HG02852 (cell line): ENCODE measurements around the gene BSND.

ENCODE experiments used
- ATAC-seq: cut with Tn5 transposase; IDR thresholded peaks from one replicate; pipeline ENCODE4 v1.9.1; 2021; ENCODE audit warnings: mild to moderate bottlenecking, moderate library complexity; ENCODE audit not compliant: unreplicated experiment

Gene BSND

GRCh38 chr1:54975356-54976108 lies 23.2 kb upstream of the BSND start:
- no peak for ATAC-seq

DNA sequence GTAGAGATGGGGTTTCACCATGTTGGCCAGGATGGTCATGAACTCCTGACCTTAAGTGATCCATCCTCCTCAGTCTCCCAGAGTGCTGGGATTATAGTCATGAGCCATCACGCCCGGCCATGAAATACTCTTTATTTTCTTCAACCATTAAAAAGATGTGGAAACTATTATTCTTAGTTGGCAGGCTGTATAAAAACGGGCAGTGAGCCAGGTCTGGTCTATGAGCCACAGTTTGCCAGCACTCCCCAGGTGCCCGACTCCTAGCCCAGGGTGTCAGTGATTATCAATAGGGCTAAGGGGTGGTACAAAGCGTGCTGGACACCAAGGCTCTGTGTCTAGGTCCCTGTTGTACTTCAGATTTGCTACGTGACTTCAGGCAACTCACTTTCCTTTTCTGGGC lies 22.0 kb upstream of the BSND start:
- no peak for ATAC-seq

DNA sequence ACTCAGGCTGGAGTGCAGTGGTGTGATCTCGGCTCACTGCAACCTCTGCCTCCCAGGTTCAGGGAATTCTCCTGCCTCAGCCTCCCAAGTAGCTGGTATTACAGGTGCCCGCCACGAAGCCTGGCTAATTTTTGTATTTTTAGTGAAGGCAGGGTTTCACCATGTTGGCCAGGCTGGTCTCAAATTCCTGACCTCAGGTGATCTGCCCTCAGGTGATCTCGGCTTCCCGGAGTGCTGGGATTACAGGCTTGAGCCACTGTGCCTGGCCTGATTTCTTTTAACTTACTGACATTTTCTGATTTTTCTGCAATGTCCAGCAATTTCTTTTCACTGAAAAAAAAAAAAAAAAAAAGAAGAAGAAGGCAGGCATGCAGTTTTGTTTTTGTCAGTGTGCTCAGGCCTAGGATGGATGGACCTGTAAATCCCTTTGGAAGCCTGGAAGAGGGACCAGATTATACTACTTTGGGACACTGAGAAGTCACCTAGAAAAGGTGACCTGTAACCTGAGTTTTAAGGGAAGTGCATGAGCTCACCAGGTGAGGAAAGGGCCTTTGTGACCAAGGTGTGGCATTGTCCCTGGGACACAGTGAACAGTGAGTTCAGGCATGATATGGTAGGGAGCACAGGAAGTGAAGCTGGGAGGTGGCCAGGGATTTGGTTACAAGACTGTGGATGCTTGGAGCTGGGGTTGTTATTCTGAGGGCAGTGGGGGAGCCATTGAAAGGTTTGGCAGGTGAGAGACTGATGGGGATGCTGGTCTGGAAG lies 21.0 kb upstream of the BSND start:
- ATAC-seq, result no peak

GRCh38 chr1:54978528-54979326 lies 20.0 kb upstream of the BSND start:
- ATAC-seq, result no peak

- no peak for ATAC-seq
Observed at GRCh38 chr1:54979327-54979891, 19.3 kb upstream of the BSND start.

GRCh38 chr1:54980046-54980527 lies 18.6 kb upstream of the BSND start:
- no peak for ATAC-seq

- no peak for ATAC-seq
Observed at GRCh38 chr1:54980528-54981241, 18.0 kb upstream of the BSND start, which contains the start of gene TMEM61. TMEM61 (plus strand) TSS chr1:54980628; CDS start chr1:54981066, 438 bp downstream.

DNA sequence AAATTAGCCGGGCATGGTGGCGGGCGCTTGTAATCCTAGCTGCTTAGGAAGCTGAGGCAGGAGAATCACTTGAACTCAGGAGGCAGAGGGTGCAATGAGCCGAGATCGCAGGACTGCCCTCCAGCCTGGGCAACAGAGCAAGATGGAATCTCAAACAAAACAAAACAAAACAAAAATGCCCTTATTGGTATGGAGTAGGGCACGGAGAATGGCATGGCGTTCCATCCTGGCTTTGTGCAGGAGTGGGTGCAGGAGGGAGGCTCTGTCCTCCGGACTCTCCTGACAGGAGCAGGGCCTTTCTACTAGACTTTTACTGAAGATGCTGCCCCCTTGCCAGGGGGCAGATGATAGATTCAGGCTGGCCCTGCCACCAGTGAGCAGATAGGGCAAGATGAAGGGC lies 17.3 kb upstream of the BSND start:
- ATAC-seq, result no peak

DNA sequence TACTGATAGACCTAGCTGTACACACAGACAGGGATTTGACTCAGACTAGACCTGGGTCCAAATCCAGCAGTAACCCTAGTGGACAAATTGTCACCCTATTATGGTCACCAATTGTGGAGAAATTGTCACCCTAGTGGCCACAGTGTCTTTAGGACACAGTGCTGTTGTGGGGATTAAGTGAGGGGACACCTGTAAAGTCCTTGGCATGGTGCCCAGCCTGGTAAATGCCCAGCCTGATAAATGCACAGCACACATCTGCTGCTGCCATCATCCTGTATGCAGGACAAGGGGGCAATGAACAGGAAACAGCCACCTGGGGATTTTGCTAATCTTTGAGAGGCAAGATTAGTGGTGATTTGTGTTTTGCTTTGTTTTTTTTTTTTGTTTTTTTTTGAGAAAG lies 16.0 kb upstream of the BSND start:
- ATAC-seq, result no peak

DNA sequence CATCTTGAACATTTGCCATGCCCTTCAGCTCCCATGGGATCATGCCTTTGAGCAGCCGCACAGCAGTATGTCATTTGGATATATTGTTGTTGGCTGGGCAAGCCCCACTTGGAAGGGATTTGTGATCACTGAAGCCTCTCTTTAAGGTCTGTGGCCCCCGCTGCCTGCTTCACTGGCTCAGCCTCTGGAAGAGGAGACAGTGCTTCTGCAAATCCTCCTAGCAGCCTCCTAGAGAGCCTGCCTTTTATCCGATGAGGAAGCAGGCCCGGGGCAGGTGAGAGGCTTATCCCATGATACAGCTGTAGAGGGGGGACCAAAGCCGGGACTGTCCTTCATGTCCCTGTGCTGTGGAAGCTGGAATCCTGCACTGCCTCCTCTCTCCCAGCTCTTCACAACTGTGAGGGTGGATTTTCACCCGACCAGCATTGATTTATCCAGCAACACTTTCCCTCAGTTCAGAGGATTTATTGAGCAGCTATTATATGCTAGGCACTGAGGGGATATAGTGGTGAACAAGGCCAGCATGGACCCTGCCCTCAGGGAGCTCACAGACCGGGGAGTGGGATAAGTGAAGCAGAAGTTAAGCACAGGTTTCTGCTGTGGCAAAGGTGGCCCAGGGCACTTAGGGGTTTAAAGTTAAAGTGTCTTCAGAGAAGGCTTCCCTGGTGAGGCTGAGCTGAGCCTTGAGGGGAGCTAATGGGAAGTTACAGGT lies 14.4 kb upstream of the BSND start:
- ATAC-seq, result no peak

- no peak for ATAC-seq
Observed at GRCh38 chr1:54985556-54985955, 13.2 kb upstream of the BSND start.

GRCh38 chr1:54986025-54986424 lies 12.7 kb upstream of the BSND start:
- ATAC-seq, result no peak

DNA sequence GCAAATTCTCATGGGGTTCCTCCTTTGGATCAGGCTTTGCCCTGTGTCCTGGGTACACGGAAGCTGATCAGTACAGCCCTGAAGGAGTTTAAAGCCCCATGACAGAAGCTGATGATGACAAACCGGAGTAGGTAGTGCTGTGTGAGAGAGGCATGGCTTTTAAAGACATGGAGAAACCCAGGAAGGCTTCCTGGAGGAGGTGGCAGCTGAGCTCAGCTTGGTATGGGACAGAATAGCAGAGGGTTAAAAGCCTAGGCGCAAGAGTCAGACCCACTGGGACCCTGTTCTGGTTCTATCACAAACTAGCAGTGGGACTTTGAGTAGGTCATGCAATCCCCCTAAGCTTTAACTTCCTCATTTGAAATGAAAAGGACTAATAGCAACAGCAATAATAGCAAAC lies 12.2 kb upstream of the BSND start:
- ATAC-seq, result no peak

- no peak for ATAC-seq
Observed at GRCh38 chr1:54987427-54987826, 11.3 kb upstream of the BSND start.

DNA sequence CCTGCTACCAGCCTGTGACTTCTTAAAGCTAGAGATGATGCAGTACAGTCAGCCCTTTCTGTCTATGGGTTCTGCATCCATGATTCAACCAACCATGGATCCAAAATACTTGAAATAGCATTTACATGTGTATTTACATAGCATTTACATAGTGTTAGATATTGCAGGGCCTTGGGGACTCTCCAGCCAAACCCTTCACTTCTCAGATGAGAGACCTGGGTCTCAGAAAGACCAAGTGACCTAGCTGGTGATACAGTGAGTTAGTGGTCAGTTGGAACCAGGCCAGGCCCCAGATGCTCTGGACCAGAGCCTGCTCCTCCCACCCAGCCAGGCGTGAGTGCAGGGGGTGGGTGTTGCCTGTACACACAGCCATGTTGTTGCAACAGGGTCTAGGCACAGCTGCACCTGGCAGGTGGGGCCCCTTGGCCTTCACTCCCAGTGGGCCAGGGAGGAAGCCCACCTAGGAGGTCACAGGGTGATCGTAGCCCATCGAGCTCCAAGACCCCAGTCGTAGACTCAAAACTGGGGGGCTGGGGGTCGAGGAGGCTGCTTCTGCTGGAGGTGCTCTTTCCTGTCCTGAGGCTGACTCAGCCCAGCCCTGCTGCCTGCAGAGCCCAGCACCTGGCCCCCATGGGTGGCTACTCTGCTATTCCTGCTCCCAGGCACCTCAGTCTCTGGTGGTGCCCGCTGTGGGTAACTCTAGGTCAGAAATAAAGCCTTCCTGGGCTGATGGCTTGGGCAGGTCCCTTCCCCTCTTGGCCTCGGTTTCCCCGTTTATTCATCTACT lies 10.6 kb upstream of the BSND start:
- no peak for ATAC-seq

DNA sequence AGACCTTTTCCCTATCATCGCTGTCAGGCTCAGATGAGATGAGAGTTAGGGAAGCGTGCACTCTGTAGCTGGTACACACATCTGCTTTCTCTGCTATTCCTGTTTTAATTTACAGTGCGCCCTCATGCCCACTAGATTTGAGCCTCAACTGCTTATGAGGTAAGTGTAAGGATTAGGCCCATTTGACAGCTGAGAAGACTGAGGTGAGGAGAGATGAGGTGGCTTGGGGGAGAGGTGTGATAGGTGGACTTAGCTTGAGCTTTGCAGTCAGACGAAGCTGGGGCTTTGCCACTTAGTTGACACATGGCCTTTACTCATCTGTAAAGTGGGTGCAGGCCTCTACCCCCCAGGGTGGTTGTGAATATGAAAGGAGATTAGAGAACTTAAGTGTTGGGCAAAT lies 9.8 kb upstream of the BSND start:
- no peak for ATAC-seq

DNA sequence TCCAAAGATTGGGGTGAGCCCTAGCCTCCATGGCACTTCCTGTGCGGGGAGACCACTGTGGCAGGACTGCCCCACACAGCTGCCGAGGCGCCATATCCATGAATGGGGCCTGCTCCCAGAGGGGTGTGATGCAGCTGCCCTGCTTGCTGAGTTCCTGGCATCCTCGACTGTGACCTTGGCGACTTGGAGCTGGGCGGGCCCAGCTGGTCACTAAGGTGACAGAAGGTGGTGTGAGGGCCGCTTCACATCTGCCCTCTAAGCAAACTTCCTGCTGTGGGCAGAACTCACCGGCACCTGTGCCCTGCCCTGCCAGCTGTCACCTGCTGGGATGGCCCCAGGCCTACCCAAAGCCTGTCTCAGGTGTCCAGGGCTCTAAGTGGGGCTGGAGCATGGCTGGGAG lies 9.3 kb upstream of the BSND start:
- ATAC-seq, result no peak

DNA sequence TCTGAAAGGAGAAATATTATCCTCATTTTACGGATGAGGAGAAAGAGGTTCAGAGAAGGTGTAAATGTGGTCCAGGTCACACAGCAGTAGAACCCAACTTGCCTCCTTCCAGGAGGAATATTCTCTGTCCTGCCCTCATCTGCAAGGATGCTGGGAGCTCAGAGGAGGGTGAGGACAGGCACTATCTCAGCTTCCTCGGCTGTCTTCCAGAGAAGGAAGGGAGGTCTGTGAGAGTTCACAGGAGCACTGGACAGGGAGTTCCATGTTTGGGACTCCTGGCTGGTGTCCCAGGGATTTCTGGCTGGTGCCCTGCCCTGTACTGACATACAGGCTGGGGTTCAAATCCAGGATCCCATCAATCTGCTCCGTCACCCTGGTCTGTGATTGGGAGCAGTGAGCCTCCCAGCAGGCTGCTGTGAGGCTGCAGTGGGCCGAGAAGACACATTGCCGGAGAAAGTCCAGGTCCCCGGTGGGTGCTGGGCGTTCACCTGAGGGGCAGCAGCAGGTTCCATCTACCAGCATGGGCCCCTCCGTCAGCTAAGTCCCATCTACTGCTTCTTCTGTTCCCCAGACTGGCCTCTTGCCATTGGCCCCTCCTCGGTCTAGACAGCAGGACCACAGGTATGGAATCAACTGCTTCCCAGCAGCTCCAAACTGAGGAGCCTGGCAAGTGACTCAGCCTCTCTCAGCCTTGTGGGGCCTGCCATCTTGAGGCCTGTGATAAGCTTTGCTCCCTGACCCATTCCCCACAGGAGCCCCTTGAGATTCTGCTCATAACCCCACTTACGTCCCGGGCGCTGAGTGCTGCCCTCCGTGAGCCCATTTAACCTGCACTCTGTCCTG lies 8.5 kb upstream of the BSND start:
- ATAC-seq, result no peak
